HEK293 (cell line): ENCODE results near the gene PGM1.

Experiments used
- CTCF ChIA-PET: fragments of 350-600 bp; formaldehyde crosslinking; extraction: SDS; loops from one replicate; lab custom pipeline; 2021; ENCODE audit warnings: antibody characterized with exemption; lab: Yijun Ruan, JAX
- POLR2A ChIA-PET: fragments of 300-600 bp; formaldehyde crosslinking; extraction: SDS; loops from one replicate; lab custom pipeline; 2020; ENCODE audit warnings: antibody characterized with exemption, inconsistent platforms; lab: Yijun Ruan, JAX
- H3K27ac ChIP-seq: fragments of 200-500 bp; sonication (Bioruptor generic); 2 replicates; pipeline ENCODE4 v1.5.1; 2014; ENCODE audit warnings: low read depth, low read length, control low read depth, inconsistent platforms; ENCODE audit errors: extremely low read depth
- H3K36me3 ChIP-seq, 2 experiments: fragments of 200-500 bp in 1 of 2; sonication (Bioruptor generic) in 1 of 2; 1 replicate in 1 of 2; 2 replicates in 1 of 2; pipeline ENCODE4 v1.5.1; 2014 to 2017; ENCODE audit warnings: inconsistent platforms in 2 of 2, low read length in 2 of 2; ENCODE audit not compliant: control insufficient read depth in 2 of 2, insufficient read depth in 1 of 2
- H3K4me1 ChIP-seq: fragments of 200-500 bp; sonication (Bioruptor generic); 2 replicates; pipeline ENCODE4 v1.5.1; 2014; ENCODE audit warnings: mild to moderate bottlenecking, low read length, inconsistent platforms; ENCODE audit not compliant: control insufficient read depth, insufficient read depth
- H3K4me3 ChIP-seq: 2 replicates; pipeline ENCODE4 v1.5.1; 2011; ENCODE audit warnings: low read depth, mild to moderate bottlenecking, control low read depth, low read length, moderate library complexity
- H3K9me3 ChIP-seq: fragments of 200-500 bp; sonication (Bioruptor generic); 2 replicates; pipeline ENCODE4 v1.5.1; 2014; ENCODE audit warnings: low read depth, low read length, inconsistent platforms; ENCODE audit not compliant: control insufficient read depth, insufficient read depth
- MZF1 ChIP-seq: fragments of 450-650 bp; formaldehyde crosslinking; IDR thresholded peaks from 2 replicates; pipeline ENCODE4 v1.5.1; 2017; ENCODE audit warnings: missing biosample characterization, missing genetic modification characterization, borderline replicate concordance
- PRDM4 ChIP-seq: fragments of 450-650 bp; formaldehyde crosslinking; IDR thresholded peaks from 2 replicates; pipeline ENCODE4 v1.5.1; 2017; ENCODE audit warnings: missing biosample characterization, missing genetic modification characterization
- TCF7L2 ChIP-seq: IDR thresholded peaks from 2 replicates; pipeline ENCODE4 v1.6.1; 2011; ENCODE audit warnings: low read depth, mild to moderate bottlenecking, inconsistent platforms, low read length, moderate library complexity, borderline replicate concordance
- YY2 ChIP-seq: fragments of 450-650 bp; formaldehyde crosslinking; IDR thresholded peaks from 2 replicates; pipeline ENCODE4 v1.5.1; 2016; ENCODE audit warnings: missing biosample characterization, missing genetic modification characterization
- ZBTB26 ChIP-seq: fragments of 450-650 bp; formaldehyde crosslinking; optimal IDR thresholded peaks from 2 replicates; pipeline ENCODE3; 2016; ENCODE audit warnings: missing biosample characterization, mild to moderate bottlenecking, missing genetic modification characterization
- ZIC2 ChIP-seq: fragments of 450-650 bp; formaldehyde crosslinking; IDR thresholded peaks from 2 replicates; pipeline ENCODE4 v1.5.1; 2016; ENCODE audit warnings: missing biosample characterization, missing genetic modification characterization
- ZNF10 ChIP-seq: fragments of 450-650 bp; formaldehyde crosslinking; IDR thresholded peaks from 2 replicates; pipeline ENCODE4 v1.5.1; 2017; ENCODE audit warnings: missing biosample characterization, missing genetic modification characterization
- ZNF132 ChIP-seq: fragments of 450-650 bp; formaldehyde crosslinking; IDR thresholded peaks from 2 replicates; pipeline ENCODE4 v1.5.1; 2017; ENCODE audit warnings: missing biosample characterization, missing genetic modification characterization, borderline replicate concordance
- ZNF133 ChIP-seq: fragments of 450-650 bp; formaldehyde crosslinking; IDR thresholded peaks from 2 replicates; pipeline ENCODE4 v1.5.1; 2016; ENCODE audit warnings: missing biosample characterization, missing genetic modification characterization
- ZNF140 ChIP-seq: fragments of 450-650 bp; formaldehyde crosslinking; IDR thresholded peaks from 2 replicates; pipeline ENCODE4 v1.5.1; 2016; ENCODE audit warnings: missing biosample characterization, missing genetic modification characterization
- ZNF354C ChIP-seq: fragments of 450-650 bp; formaldehyde crosslinking; IDR thresholded peaks from 2 replicates; pipeline ENCODE4 v1.5.1; 2016; ENCODE audit warnings: missing biosample characterization, missing genetic modification characterization, low read depth, borderline replicate concordance
- ZNF398 ChIP-seq: fragments of 450-650 bp; formaldehyde crosslinking; IDR thresholded peaks from 2 replicates; pipeline ENCODE4 v1.5.1; 2017; ENCODE audit warnings: missing biosample characterization, missing genetic modification characterization
- ZNF558 ChIP-seq: fragments of 450-650 bp; formaldehyde crosslinking; IDR thresholded peaks from 2 replicates; pipeline ENCODE4 v1.5.1; 2016; ENCODE audit warnings: missing biosample characterization, missing genetic modification characterization
- ZNF621 ChIP-seq: fragments of 450-650 bp; formaldehyde crosslinking; IDR thresholded peaks from 2 replicates; pipeline ENCODE4 v1.5.1; 2017; ENCODE audit warnings: missing biosample characterization, missing genetic modification characterization
- ZNF654 ChIP-seq: fragments of 450-650 bp; formaldehyde crosslinking; IDR thresholded peaks from 2 replicates; pipeline ENCODE4 v1.5.1; 2016; ENCODE audit warnings: low read depth, missing biosample characterization, missing genetic modification characterization
- ZNF658 ChIP-seq: fragments of 450-650 bp; formaldehyde crosslinking; IDR thresholded peaks from 2 replicates; pipeline ENCODE4; 2016; ENCODE audit warnings: missing biosample characterization, missing genetic modification characterization
- ZNF664 ChIP-seq: fragments of 450-650 bp; formaldehyde crosslinking; IDR thresholded peaks from 2 replicates; pipeline ENCODE4 v1.5.1; 2016; ENCODE audit warnings: missing biosample characterization, missing genetic modification characterization
- ZNF76 ChIP-seq: fragments of 450-650 bp; formaldehyde crosslinking; IDR thresholded peaks from 2 replicates; pipeline ENCODE4; 2016; ENCODE audit warnings: low read depth, missing biosample characterization, missing genetic modification characterization, borderline replicate concordance
- TF ChIP-seq, protein P1 (sequence below): fragments of 450-650 bp; formaldehyde crosslinking; conservative IDR thresholded peaks from 2 replicates; pipeline ENCODE4 v1.5.1; 2016; ENCODE audit warnings: low read depth, missing biosample characterization, missing genetic modification characterization

PGM1 gene

GRCh38 chr1:63563745-63564144, 29.5 kb upstream of the PGM1 start (continued):
- TF ChIP-seq ZNF132 (tag by site-specific recombination) (no peak), ZNF140 (tag by site-specific recombination) (no peak)
- TF ChIP-seq, all 188 proteins: peak for 0

DNA sequence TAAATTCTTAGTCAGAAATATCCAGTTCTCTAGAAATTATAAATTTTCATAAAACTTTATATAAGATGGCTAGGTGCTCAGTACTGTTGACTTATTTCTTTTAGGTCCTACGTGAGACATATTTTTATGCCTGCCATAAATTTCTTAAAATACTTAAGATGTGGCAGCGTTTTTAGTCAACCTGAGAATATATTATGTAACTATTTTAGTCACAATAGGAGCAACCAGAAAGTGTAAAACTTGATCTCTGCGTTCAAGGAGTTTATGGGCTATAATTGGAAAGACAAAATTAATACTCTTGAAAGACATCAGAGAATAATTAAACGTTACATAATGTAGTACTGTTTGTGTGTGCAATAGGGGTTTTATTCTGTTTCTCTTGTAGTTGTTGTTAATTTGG, 24.1 kb upstream of the PGM1 start:
- H3K27ac ChIP-seq: no peak overlapping the region
- ChIA-PET CTCF (interaction anchor here (1.5 kb wide), 1 partner anchor 11 kb away, joined by 7 read pairs; no protein-coding TSS in a partner anchor), POLR2A (no interaction called here)
- no peaks in the 10 kb centered on the region for H3K9me3 ChIP-seq
- TF ChIP-seq ZIC2 (no peak), ZNF654 (tag by site-specific recombination) (no peak), PRDM4 (tag by site-specific recombination) (no peak), ZNF398 (tag by site-specific recombination) (no peak), ZNF10 (no peak), ZNF658 (tag by site-specific recombination) (no peak), TCF7L2 (no peak), ZNF133 (tag by site-specific recombination) (no peak), ZNF76 (no peak), ZBTB26 (tag by site-specific recombination) (no peak), ZNF621 (no peak), YY2 (tag by site-specific recombination) (no peak), MZF1 (tag by site-specific recombination) (no peak), ZNF354C (tag by site-specific recombination) (no peak), ZNF664 (no peak), ZNF558 (tag by site-specific recombination) (no peak)
- TF ChIP-seq, protein P1, sequence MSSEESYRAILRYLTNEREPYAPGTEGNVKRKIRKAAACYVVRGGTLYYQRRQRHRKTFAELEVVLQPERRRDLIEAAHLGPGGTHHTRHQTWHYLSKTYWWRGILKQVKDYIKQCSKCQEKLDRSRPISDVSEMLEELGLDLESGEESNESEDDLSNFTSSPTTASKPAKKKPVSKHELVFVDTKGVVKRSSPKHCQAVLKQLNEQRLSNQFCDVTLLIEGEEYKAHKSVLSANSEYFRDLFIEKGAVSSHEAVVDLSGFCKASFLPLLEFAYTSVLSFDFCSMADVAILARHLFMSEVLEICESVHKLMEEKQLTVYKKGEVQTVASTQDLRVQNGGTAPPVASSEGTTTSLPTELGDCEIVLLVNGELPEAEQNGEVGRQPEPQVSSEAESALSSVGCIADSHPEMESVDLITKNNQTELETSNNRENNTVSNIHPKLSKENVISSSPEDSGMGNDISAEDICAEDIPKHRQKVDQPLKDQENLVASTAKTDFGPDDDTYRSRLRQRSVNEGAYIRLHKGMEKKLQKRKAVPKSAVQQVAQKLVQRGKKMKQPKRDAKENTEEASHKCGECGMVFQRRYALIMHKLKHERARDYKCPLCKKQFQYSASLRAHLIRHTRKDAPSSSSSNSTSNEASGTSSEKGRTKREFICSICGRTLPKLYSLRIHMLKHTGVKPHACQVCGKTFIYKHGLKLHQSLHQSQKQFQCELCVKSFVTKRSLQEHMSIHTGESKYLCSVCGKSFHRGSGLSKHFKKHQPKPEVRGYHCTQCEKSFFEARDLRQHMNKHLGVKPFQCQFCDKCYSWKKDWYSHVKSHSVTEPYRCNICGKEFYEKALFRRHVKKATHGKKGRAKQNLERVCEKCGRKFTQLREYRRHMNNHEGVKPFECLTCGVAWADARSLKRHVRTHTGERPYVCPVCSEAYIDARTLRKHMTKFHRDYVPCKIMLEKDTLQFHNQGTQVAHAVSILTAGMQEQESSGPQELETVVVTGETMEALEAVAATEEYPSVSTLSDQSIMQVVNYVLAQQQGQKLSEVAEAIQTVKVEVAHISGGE (tag by site-specific recombination): no peak
- no peak overlapping the region for H3K4me3 ChIP-seq
- no peaks in the 10 kb centered on the region; a peak in 1 of 3 replicates for H3K36me3 ChIP-seq
- no peaks in the 10 kb centered on the region for H3K4me1 ChIP-seq
